Testis (tissue), 2 donors: ENCODE results near the gene NRXN3.

Experiments used
- POLR2A ChIP-seq: fragments of 450-650 bp; IDR thresholded peaks from one replicate; pipeline ENCODE4 v1.6.1; 2017; ENCODE audit warnings: antibody characterized with exemption, mild to moderate bottlenecking, moderate library complexity
- TF ChIP-seq, protein P1 (sequence below), 3 experiments: fragments of 450-650 bp in 2 of 3; fragments of 200-600 bp in 1 of 3; sonication (generic) in 1 of 3; IDR thresholded peaks; one replicate each; pipeline ENCODE4 v1.5.1; 2016 to 2019; ENCODE audit warnings: antibody characterized with exemption in 3 of 3, mild to moderate bottlenecking in 2 of 3, moderate library complexity in 1 of 3

DNA sequence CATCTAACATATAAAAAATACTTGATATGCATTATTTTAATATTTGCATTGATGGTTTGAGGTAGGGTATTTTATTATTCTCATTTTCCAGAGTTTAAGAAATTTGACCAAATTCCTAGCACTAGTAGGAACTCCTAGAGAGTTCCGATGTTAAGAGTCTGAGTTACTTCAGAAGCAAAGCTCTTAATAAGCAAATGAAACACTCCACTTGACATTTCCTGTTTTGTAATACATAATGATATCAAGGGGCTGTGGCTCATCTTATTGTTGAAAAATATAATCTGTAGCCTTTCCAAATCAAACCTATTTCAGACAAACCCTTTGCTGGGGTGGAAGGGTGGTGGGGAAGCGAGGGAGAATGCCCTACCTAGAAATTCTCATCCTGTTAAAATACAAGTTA, 1685.6 kb downstream of the NRXN3 start:
- TF ChIP-seq, protein P1, sequence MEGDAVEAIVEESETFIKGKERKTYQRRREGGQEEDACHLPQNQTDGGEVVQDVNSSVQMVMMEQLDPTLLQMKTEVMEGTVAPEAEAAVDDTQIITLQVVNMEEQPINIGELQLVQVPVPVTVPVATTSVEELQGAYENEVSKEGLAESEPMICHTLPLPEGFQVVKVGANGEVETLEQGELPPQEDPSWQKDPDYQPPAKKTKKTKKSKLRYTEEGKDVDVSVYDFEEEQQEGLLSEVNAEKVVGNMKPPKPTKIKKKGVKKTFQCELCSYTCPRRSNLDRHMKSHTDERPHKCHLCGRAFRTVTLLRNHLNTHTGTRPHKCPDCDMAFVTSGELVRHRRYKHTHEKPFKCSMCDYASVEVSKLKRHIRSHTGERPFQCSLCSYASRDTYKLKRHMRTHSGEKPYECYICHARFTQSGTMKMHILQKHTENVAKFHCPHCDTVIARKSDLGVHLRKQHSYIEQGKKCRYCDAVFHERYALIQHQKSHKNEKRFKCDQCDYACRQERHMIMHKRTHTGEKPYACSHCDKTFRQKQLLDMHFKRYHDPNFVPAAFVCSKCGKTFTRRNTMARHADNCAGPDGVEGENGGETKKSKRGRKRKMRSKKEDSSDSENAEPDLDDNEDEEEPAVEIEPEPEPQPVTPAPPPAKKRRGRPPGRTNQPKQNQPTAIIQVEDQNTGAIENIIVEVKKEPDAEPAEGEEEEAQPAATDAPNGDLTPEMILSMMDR (IDR thresholded peaks at IDR 0.05), result no peak
- no peak for TF ChIP-seq POLR2A
